Measurements from ENCODE around the gene SPEG. TPM values are rescaled to one million over a fixed set of nuclear protein-coding genes. Genes with fewer than 3 reads are reported as not detected.
A peak's percentile ranks its signal among the peaks of the same experiment; 100 is the strongest.
"Not testable (repeated sequence)": the region's sequence is repeated elsewhere in the genome, so short reads cannot be mapped to it uniquely, and the experiment has no call there.

The SPEG gene
- total RNA-seq, 1 experiment from 2014 or later = 30.7 TPM

DNA sequence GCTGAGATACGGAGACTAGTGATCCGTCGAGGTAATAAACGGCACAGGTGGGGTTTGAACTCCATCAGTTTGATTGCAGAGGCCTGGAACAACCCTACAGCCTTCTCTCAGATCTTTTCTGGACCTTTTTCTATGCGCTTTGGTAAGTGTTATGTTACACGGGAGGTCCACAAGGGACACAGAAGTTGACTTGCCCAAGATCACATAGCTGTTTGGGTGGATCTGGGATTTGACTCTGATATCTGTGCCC lies 45.8 kb upstream of the SPEG start:
- Histone ChIP-seq H4K20me1 (ENCODE audit: low read length) (0 out of 2 replicates have a peak, but pooled peaks cover 9% of the 10 kb centered on the region), H3K36me3 (ENCODE audit: low read depth, low read length) (peaks cover 20% of the 10 kb centered on the region), H3K79me2 (ENCODE audit: low read length) (peaks cover 11% of the 10 kb centered on the region), H3K9ac (ENCODE audit: low read length) (peak overlapping the region; percentile 40; the same call in 1 of the 2 replicates), H3K9me2 (replicated peaks; ENCODE audit: low read length) (no peaks in the 10 kb centered on the region), H3K27ac (ENCODE audit: low read length) (peak overlapping the region; percentile 5; the same call in 1 of the 2 replicates), H2AFZ (ENCODE audit: low read length) (peak overlapping the region; percentile 95), H3K27me3 (ENCODE audit: low read length) (no peaks in the 10 kb centered on the region), H3K4me2 (ENCODE audit: low read length) (peak overlapping the region; percentile 86), H3K9me3 (ENCODE audit: low read length) (no peaks in the 10 kb centered on the region), H3K4me3 (ENCODE audit: low read length) (peak overlapping the region; percentile 66), H3F3A (ENCODE audit: low read length, unreplicated experiment) (no peaks in the 10 kb centered on the region), H3K4me1 (ENCODE audit: insufficient read depth, low read length) (peaks cover 15% of the 10 kb centered on the region)
- DNase-seq (no peak), ATAC-seq (no peak)
- TSS peak; percentile 66 for BruUV-seq (replicated peaks)
- CTCF ChIA-PET = interaction anchor here (0.6 to 2.0 kb wide), 4 partner anchors 10 to 141 kb away, joined by 3 to 15 read pairs (median 5); no protein-coding TSS in a partner anchor
- POLR2A ChIA-PET (ENCODE audit: unreplicated experiment) = interaction anchor here (0.6 to 1.4 kb wide), 2 partner anchors 110 to 1046 kb away, joined by 10 to 14 read pairs; partner anchors contain the start of gene DNAJB2
- intact Hi-C loops (cut with micrococcal nuclease) = loop anchor here (5.0 to 10.0 kb wide), 2 partner anchors 108 to 224 kb away; partner anchors contain the start of genes GMPPA and NHEJ1
- TF ChIP-seq, protein P1, sequence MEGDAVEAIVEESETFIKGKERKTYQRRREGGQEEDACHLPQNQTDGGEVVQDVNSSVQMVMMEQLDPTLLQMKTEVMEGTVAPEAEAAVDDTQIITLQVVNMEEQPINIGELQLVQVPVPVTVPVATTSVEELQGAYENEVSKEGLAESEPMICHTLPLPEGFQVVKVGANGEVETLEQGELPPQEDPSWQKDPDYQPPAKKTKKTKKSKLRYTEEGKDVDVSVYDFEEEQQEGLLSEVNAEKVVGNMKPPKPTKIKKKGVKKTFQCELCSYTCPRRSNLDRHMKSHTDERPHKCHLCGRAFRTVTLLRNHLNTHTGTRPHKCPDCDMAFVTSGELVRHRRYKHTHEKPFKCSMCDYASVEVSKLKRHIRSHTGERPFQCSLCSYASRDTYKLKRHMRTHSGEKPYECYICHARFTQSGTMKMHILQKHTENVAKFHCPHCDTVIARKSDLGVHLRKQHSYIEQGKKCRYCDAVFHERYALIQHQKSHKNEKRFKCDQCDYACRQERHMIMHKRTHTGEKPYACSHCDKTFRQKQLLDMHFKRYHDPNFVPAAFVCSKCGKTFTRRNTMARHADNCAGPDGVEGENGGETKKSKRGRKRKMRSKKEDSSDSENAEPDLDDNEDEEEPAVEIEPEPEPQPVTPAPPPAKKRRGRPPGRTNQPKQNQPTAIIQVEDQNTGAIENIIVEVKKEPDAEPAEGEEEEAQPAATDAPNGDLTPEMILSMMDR (conservative IDR thresholded peaks at IDR 0.05; ENCODE audit: low read depth, low read length) = no peak
- TF ChIP-seq EZH2 (IDR thresholded peaks at IDR 0.05; ENCODE audit: low read length, unreplicated experiment) = no peak
- no peak for TF ChIP-seq EZH2phosphoT487 (IDR thresholded peaks at IDR 0.05; ENCODE audit: borderline replicate concordance, low read length)

DNA sequence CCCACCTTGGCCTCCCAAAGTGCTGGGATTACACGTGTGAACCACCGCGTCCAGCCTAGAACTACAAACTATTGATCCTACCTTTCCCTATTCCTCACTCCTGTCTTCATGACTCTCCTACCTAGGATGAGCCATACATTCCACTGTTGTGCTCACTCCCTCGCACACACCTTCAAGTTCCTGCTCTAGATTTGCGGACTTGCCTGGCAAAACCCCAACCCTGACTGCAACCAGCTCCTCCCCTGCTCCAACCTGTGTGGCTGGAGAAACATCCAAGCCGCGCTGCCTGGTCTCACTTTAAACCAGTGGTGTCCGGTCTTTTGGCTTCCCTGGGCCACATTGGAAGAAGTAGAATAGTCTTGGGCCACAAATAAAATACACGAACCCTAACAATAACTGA lies 41.9 kb upstream of the SPEG start:
- intact Hi-C loops (cut with micrococcal nuclease) = no loop called here
- ChIA-PET POLR2A (ENCODE audit: unreplicated experiment) (no interaction called here), CTCF (no interaction called here)

DNA sequence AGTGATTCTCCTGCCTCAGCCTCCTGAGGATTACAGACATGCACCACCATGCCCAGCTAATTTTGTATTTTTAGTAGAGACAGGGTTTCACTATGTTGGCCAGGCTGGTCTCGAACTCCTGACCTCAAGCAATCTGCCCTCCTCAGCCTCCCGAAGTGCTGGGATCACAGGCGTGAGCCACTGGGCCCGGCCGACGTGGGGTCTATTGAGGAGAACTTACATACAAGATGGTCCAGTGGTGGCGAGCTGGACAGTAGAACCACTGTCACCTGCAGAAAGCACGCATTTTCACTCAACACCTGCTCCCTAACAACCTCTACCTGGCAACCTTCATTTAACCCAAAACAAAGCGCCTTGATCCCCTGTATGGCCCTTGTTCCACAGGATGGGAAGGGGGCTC lies 39.6 kb upstream of the SPEG start:
- POLR2A ChIA-PET (ENCODE audit: unreplicated experiment); ATAC-seq; BruUV-seq (replicated peaks): not testable (repeated sequence)

More for the DNA sequence above, 41.9 kb upstream of the SPEG start:
- H4K20me1 ChIP-seq (ENCODE audit: low read length) = no peaks in the 10 kb centered on the region
- no peak for DNase-seq
- H2AFZ ChIP-seq (ENCODE audit: low read length) = no peak overlapping the region
- no peak overlapping the region for H3K4me3 ChIP-seq (ENCODE audit: low read length)
- H3K4me2 ChIP-seq (ENCODE audit: low read length) = no peak overlapping the region
- no peak overlapping the region for H3K27ac ChIP-seq (ENCODE audit: low read length)
- ATAC-seq = no peak
- H3K9me2 ChIP-seq (replicated peaks; ENCODE audit: low read length) = no peaks in the 10 kb centered on the region
- no peaks in the 10 kb centered on the region for H3K9me3 ChIP-seq (ENCODE audit: low read length)
- H3K79me2 ChIP-seq (ENCODE audit: low read length) = no peaks in the 10 kb centered on the region
- TF ChIP-seq EZH2phosphoT487 (IDR thresholded peaks at IDR 0.05; ENCODE audit: borderline replicate concordance, low read length) = no peak
- TF ChIP-seq, protein P1 (conservative IDR thresholded peaks at IDR 0.05; ENCODE audit: low read depth, low read length) = no peak
- TF ChIP-seq EZH2 (IDR thresholded peaks at IDR 0.05; ENCODE audit: low read length, unreplicated experiment) = no peak
- H3K27me3 ChIP-seq (ENCODE audit: low read length) = no peaks in the 10 kb centered on the region
- no peak overlapping the region for H3K9ac ChIP-seq (ENCODE audit: low read length)
- H3K4me1 ChIP-seq (ENCODE audit: insufficient read depth, low read length) = peaks cover 14% of the 10 kb centered on the region
- BruUV-seq (replicated peaks) = no TSS peak
- H3K36me3 ChIP-seq (ENCODE audit: low read depth, low read length) = no peaks in the 10 kb centered on the region
- no peaks in the 10 kb centered on the region for H3F3A ChIP-seq (ENCODE audit: low read length, unreplicated experiment)

More for the DNA sequence above, 39.6 kb upstream of the SPEG start:
- H3K36me3 ChIP-seq (ENCODE audit: low read depth, low read length); H3K79me2 ChIP-seq (ENCODE audit: low read length); H3F3A ChIP-seq (ENCODE audit: low read length, unreplicated experiment); H4K20me1 ChIP-seq (ENCODE audit: low read length); CTCF ChIA-PET; intact Hi-C loops (cut with micrococcal nuclease); H3K27me3 ChIP-seq (ENCODE audit: low read length); H3K4me2 ChIP-seq (ENCODE audit: low read length); H3K9ac ChIP-seq (ENCODE audit: low read length); H3K27ac ChIP-seq (ENCODE audit: low read length); H3K9me2 ChIP-seq (replicated peaks; ENCODE audit: low read length); H3K4me3 ChIP-seq (ENCODE audit: low read length); DNase-seq; H3K9me3 ChIP-seq (ENCODE audit: low read length); H2AFZ ChIP-seq (ENCODE audit: low read length): not testable (repeated sequence)
- peaks cover 28% of the 10 kb centered on the region for H3K4me1 ChIP-seq (ENCODE audit: insufficient read depth, low read length)

All from PC-3 (cell line).